LHCN-M2 (cell line): ENCODE results near the gene MCMBP. TPM values are rescaled to one million over a fixed set of nuclear protein-coding genes. Genes with fewer than 3 reads are reported as not detected.
A peak's percentile ranks its signal among the peaks of the same experiment; 100 is the strongest.
"Not testable (repeated sequence)": the region's sequence is repeated elsewhere in the genome, so short reads cannot be mapped to it uniquely, and the experiment has no call there.

Source experiments
- DNase-seq: peaks from one replicate; pipeline ENCODE4 v3.0.0-alpha.2; 2012; ENCODE audit warnings: low read depth
- total RNA-seq: library from RNA; depleted of rRNA; stranded (reverse); fragments of >200 nt; gene quantifications from 2 replicates; pipeline ENCODE4 v1.2.3, GENCODE V29; 2014

MCMBP gene
- total RNA-seq, 1 experiment from 2014 or later, result 80.1 TPM

- DNase-seq, result not testable (repeated sequence)
Observed at GRCh38 chr10:119883901-119884611, 11.4 kb upstream of the MCMBP start.

- no peak for DNase-seq
Observed at GRCh38 chr10:119878524-119878923, 5.9 kb upstream of the MCMBP start.

- DNase-seq, result peak; percentile 82
Observed at GRCh38 chr10:119872860-119873681, 428 bp upstream of the MCMBP start.

- peak; percentile 24 for DNase-seq
Observed at GRCh38 chr10:119871881-119872609, 598 bp downstream of the MCMBP start.

GRCh38 chr10:119869398-119869797, 3.2 kb downstream of the MCMBP start:
- DNase-seq, result not testable (repeated sequence)

- DNase-seq, result no peak
Observed at GRCh38 chr10:119867317-119867716, 5.3 kb downstream of the MCMBP start.

GRCh38 chr10:119865699-119866240, 6.9 kb downstream of the MCMBP start:
- DNase-seq, result no peak

GRCh38 chr10:119863951-119864565, 8.6 kb downstream of the MCMBP start:
- no peak for DNase-seq

- DNase-seq, result no peak
Observed at GRCh38 chr10:119862524-119862923, 10.1 kb downstream of the MCMBP start.

- no peak for DNase-seq
Observed at GRCh38 chr10:119860866-119861607, 11.6 kb downstream of the MCMBP start.

- DNase-seq, result peak; percentile 37
Observed at GRCh38 chr10:119859420-119860258, 13.0 kb downstream of the MCMBP start.

- no peak for DNase-seq
Observed at GRCh38 chr10:119858063-119858462, 14.6 kb downstream of the MCMBP start.

GRCh38 chr10:119853574-119853973, 19.1 kb downstream of the MCMBP start:
- peak; percentile 69 for DNase-seq

- DNase-seq, result no peak
Observed at GRCh38 chr10:119852822-119853221, 19.8 kb downstream of the MCMBP start.

GRCh38 chr10:119852277-119852676, 20.4 kb downstream of the MCMBP start:
- DNase-seq, result no peak

- DNase-seq, result peak; percentile 40
Observed at GRCh38 chr10:119849944-119850343, 22.7 kb downstream of the MCMBP start.

GRCh38 chr10:119849031-119849789, 23.4 kb downstream of the MCMBP start:
- DNase-seq, result peak; percentile 88

GRCh38 chr10:119845656-119846055, 27.0 kb downstream of the MCMBP start:
- no peak for DNase-seq

- DNase-seq, result peak; percentile 4
Observed at GRCh38 chr10:119834188-119834587, 38.5 kb downstream of the MCMBP start.
